Muscle of arm (tissue), 14 donors: ENCODE measurements around the gene ACP7. TPM values are rescaled to one million over a fixed set of nuclear protein-coding genes. Genes with fewer than 3 reads are reported as not detected.
"Not testable (repeated sequence)": the region's sequence is repeated elsewhere in the genome, so short reads cannot be mapped to it uniquely, and the experiment has no call there.

ENCODE experiments used
- DNase-seq: peaks from one replicate; pipeline ENCODE4 v3.0.0-alpha.2; 2013
- long read RNA-seq, 11 donors: transcript quantifications; one replicate each; lab custom pipeline, GENCODE V29; 2026
- polyA plus RNA-seq, 12 donors: library from polyadenylated mRNA; unstranded; fragments of 120-200 nt; gene quantifications; one replicate each; pipeline ENCODE4 v1.2.1, GENCODE V29; 2013; ENCODE audit not compliant: insufficient read length in 12 of 12

ACP7 gene, protein sequence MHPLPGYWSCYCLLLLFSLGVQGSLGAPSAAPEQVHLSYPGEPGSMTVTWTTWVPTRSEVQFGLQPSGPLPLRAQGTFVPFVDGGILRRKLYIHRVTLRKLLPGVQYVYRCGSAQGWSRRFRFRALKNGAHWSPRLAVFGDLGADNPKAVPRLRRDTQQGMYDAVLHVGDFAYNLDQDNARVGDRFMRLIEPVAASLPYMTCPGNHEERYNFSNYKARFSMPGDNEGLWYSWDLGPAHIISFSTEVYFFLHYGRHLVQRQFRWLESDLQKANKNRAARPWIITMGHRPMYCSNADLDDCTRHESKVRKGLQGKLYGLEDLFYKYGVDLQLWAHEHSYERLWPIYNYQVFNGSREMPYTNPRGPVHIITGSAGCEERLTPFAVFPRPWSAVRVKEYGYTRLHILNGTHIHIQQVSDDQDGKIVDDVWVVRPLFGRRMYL
- under 1 TPM in 9 of 12 donors, not detected in 3; 0.07 to 0.30 (median 0.13) TPM for polyA plus RNA-seq
- long read RNA-seq, donor 1: 0 reads
- long read RNA-seq, donor 2: 0 reads
- long read RNA-seq, donor 3: 0 reads
- long read RNA-seq, donor 4: 0 reads
- long read RNA-seq, donor 5: 0 reads
- long read RNA-seq, donor 6: 0 reads
- long read RNA-seq, donor 7: 0 reads
- long read RNA-seq, donor 8: 0 reads
- long read RNA-seq, donor 9: 0 reads
- long read RNA-seq, donor 10: 0 reads
- long read RNA-seq, donor 11: 0 reads

DNA sequence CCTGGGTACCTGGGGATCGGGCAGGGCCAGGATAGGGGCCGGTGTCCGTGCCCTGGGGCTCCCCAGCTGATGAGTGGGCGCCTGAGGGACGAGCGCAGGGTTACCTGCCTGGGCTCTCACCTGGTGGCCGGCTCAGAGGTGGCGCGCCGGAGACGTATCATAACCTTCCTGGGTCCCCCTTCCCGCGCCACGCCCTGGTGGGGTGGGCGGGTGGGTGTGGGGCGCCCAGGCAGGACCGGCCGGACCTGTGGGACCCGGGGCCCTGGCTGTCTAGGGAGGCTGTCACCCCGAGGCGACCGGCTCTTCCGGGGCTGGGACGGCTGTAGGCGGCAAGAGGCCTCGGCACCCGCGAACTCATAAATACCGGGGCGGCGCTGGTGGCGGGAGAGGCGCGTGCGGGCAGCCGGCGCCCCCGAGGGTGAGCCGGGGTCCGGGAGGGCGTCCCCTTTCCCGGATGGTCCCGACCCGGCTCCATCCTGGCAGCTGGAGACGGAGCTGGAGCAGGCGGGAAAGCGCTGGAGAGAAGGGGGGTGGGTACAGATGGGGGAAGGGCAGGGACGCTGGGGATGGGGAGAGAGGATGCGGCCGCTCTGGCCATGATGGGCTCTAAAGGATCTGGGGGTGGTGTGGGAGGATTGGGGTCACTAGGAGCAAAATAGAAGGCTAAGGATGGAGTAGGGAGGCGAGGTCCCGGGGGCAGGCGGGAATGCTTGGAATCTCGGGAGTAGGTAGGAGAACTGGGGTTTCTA is at the start of gene ACP7:
Gene ACP7 (plus strand): TSS at position 386 of the 749 bp plus-strand sequence. CDS start 902 bp downstream, outside the sequence.
- no peak for DNase-seq

DNA sequence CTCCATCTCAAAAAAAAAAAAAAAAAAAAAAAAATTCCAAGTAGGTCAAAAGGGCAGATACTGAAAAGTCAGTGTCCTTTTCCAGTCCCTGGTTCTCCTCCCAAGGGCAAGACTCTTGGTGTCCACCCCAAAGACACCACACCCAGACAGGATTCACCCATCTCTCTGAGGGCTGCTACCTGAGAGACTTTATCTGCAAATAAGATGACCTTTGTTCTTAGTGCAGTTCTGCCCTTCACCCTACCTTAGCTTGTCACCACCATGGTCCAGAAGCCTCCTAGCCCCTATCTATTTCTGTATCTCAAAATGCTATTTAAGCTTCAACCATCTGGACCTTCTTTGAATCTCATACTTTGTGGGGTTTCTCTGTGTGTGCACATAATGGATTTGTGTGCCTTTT is 47.6 kb upstream of the ACP7 start:
- DNase-seq: no peak

DNA sequence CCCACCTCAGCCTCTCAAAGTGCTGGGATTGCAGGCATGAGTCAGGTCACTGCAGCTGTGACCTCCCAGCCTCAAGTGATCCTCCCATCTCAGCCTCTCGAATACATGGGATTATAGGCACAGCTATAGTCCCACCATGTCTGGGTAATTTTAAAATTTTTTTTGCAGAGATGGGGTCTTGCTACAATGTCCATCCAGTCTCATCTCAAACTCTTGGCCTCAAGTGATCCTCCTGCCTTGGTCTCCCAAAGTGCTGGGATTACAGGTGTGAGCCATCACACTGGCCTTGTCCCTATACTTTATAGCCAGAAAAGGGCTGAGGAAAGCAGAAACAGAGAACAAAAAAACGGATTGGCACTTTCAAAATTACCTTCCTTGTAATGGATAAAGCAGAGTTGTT is 47.0 kb upstream of the ACP7 start:
- no peak for DNase-seq

DNA sequence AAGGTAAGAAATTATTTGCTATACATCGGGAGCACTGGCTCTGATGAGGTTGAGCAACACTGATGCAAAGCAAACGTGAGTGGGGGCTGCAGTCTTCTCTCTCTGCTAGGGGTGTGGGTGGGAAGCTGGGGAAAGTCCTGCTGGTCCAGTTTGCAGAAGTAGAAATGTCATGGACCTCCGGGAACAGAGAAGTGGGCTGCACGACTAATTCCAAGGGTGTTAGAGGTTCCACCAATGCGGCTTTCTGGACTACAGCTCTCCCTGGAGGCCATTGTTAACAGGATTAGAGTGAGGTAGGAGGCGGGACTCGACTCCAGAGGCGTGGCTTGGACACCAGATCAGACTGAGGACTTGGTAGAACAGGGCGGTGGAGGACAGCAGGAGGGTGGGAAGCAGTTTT is 46.1 kb upstream of the ACP7 start:
- DNase-seq: no peak

DNA sequence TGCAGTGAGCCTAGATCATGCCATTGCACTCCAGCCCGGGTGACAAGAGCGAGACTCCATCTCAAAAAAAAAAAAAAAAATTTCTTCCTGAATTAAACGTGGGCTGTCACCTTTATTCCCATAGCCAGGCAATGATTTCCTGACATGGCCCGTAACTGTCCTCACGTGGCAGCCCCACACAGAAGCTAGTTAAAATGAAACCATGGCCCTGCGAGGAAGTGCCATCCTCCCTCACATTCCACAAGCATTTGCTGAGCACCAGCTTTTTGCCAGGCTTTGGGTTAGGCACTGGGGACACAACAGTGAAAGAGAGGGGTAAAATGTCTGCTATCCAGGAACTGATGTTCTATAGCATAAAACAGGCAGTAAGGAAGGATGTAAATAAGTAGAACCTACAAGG is 38.7 kb upstream of the ACP7 start:
- no peak for DNase-seq

DNA sequence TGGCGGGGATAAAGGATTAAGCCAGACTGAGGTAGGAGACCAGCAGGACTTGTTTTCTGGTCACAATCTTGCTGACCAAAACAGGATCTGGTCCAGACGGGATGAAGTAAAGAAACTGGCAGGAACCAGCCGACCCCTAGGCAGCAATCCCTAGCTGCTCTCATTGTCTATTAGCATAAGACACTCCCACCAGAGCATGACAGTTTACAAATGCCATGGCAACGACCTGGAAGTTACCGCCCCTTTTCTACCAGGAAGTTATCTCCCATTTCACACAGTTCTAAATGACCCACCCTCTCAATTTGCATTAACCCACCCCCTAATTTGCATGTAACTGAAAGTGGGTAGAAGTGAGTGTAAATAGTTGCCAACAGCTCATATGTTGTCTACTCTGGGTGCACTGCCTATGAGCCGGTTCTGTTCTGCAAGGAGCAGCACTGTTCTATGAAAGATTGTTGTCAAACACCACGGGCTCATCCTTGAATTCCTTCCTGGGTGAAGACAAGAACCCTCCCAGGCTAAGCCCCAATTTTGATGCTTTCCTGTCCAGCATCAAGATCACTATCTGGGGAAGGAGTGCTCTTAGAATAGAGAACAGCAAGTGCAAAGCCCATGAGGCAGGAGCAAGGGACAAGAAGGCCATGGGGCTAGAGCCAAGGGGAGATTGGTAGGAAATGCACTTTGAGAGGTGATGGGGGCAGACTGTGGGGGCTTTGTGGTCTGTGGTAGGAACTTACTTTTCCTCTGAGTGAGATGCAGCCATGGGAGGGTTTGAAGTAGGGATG is 37.9 kb upstream of the ACP7 start:
- no peak for DNase-seq

DNA sequence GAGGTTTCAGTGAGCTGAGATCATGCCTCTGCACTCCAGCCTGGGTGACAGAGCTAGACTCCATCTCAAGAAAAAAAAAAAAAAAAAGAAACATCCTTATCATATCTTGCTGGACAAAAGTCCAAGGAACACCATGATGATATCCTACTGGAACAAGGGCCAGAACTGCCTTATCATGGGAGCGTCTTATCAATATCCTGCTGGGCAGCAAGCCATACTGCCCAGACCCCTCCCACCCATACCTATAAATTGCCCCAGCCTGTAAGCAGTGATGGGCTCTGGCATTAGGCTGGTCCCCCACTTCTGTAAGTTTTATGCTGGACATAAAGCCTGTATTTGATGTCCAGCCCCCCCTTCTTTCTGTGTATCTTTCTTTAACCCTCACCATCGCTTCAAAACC is 37.1 kb upstream of the ACP7 start:
- no peak for DNase-seq

DNA sequence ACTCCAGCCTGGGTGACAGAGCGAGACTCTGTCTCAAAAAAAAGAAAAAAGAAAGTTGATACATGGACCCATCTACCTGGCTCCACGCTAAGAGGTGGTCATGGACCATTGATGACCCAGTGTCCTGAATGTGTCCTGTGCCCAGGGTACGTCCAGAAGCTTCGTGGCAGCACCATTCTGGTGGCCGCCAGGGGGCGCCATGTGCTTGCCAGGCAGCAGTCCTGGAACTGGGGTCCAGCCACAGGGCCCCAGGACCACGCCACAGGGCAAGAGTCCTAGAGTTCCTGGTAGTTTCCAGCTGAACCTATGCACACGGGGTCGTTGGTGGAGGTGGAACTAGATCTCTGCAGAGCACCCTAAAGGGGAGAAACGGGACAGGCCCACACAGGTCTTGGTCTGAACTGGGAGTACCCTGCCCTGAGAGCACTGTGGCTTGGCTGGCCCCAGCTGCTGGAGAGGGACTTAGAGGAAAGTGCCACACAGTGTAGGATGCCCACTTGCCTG is 31.9 kb upstream of the ACP7 start:
- peak; percentile 27 for DNase-seq

DNA sequence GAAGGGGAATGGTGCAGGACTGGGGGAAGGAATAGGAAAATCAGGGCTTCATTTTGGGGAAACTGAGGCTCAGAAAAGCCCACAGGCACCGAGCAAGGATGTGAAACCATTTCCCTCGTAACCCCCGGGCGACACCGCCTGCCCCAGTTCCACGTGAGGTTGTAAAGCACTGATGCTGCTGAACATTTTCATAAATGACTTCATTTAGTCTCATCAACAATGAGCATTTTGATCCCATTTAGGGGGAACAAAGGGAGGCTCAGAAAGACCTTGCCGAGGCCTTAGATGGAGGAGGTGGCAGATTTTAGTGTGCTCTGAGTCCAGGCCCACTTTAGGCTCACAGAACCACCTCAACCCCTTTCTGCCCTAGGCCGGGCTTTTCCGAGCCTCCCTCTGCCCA is 31.3 kb upstream of the ACP7 start:
- DNase-seq: no peak

DNA sequence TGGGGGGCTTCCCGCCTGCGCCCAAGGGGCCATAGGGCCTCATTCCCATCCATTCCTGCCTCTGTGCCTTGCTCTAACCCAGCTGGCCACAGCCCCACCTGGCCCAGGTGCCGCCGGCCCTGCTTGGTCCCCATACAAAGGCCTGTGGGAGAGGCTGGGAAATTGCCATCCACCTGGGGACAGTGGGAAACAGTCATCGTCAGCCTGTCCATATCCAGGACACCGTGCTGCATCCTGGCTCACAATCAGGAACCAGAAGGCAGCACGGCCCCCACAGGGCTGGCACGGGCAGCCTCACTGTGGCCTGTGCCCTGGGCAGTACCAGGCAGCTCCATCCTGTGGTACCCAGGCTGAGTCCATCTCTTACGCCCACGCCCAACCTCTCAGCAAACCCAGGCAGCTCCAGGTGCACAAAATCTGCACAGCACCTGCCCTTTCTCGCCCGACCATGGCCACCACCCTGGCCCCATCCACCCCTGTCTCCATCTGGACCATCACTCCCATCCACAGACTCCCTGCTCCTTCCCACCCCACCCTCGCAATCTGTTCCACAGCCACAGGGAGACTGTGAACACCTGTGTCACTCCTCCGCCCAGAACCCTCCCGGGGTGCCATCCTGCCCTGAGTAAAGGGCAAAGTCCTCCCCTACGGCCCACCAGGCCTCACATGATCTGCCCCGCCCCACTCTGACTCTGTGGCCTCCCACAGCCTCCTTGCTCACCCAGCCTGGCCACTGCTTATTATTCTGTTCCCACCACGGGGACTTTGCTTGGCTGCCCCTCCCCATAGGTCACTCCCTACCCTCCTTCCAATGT is 30.7 kb upstream of the ACP7 start:
- no peak for DNase-seq

DNA sequence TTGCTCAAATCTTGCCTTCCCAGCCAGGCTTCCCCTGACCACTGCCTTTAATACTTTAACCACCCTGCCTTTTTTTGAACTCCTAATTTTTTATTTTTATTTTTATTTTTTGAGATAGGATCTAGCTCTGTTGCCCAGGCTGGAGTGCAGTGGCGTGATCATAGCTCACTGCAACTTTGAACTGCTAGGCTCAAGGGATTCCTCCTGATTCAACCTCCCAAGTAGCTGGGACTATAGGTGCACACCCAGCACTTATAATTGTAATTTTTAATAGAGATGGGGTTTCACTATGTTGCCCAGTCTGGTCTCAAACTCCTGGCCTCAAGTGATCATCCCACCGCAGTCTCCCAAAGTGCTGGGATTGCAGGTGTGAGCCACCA is 30.1 kb upstream of the ACP7 start:
- no peak for DNase-seq

DNA sequence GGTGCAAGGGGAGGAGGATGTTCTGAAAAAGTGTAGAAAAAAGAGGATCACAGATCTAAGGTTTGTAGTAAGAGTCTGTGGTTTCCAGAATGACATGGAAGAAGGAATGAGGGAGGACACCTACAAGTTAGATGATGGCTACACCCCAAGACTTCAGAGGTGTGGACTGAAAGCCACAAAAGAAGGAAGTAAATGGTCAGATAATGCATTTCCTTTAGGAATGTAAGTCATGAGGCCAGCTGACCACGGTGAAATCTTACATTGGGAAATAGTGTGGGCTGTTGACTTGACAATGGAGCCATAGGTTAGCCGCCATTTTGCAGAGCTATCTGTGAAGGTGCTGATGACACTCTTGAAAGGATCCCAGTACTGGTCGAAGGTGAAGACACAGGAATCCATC is 26.6 kb upstream of the ACP7 start:
- DNase-seq: no peak

DNA sequence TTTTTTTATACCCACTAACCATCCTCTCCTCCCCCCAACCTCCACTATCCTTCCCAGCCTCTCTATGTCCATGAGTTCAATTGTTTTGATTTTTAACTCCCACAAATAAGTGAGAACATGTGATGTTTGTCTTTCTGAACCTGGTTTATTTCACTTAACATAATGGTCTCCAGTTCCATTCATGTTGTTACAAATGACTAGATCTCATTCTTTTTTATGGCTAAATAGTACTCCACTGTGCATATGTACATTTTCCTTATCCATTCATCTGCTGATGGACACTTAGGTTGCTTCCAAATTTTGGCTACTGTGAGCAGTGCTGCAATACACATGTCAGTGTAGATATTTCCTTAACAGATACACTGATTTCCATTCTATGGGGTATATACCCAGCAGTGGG is 24.9 kb upstream of the ACP7 start:
- no peak for DNase-seq

DNA sequence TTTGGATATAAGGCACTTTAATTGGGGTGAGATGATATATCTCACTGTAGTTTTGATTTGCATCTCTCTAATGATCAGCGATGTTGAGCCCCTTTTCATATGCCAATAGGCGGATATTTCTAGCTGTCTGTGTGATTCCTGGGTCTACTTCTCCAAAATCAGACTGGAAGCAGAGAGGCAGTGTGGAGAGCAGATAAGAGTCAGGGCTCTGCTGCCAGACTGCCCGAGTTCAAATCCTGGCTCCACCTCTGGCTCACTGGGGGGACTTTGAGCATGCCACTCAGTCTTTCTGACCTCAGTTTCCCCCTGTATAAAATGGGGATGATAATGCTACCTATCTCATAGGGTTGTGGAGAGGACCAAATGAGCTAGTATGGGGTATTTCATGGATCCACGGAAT is 24.0 kb upstream of the ACP7 start:
- no peak for DNase-seq

DNA sequence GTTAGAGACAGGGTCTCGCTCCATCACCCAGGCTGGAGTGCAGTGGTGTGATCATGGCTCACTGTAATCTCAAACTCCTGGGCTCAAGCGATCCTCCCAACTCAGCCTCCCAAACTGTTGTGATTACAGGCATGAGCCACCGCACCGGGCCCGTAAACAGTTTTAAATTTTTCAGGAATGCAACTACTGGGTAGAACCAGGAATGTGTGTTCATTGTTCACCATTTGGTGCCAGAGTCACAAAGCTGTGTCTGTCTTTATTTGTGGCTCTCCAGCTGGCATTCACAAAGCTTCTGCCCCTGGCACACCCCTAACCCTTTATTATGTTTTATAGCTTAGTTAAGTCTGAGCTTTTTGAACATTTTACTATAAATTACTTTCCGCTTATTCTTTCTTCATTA is 19.8 kb upstream of the ACP7 start:
- DNase-seq: no peak

DNA sequence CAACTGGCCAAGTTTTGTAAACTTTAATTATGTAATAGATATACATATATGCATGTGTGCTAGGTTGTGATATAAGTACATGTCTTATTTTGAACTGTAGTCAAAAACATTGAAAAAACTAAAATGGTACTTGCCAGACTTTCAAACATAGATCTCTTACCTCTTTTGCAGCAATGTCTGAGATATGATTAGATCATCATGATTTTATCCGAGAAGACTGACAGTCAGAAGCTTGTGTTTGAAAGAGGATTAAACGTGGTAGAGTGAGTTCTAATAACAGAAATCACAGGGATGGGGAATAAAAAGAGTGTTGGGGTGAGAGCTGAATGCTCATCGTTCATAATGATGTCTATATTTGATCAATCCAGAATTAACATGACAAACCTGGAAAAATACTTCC is 18.2 kb upstream of the ACP7 start:
- no peak for DNase-seq

DNA sequence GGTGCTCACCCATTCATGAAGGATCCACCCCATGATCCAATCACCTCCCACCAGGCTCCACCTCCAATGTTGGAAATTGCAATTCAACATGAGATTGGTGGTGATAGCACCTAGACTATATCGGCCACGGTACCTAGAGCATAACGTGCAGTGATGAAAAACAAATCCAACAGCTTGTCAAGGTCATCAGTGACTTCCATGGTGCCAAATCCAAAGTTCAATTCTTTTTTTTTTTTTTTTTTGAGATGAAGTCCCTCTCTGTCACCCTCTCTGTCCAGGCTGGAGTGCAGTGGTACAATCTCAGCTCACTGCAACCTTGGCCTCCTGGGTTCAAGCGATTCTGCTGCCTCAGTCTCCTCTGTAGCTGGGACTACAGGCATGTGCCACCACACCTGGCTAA is 17.1 kb upstream of the ACP7 start:
- DNase-seq: no peak

DNA sequence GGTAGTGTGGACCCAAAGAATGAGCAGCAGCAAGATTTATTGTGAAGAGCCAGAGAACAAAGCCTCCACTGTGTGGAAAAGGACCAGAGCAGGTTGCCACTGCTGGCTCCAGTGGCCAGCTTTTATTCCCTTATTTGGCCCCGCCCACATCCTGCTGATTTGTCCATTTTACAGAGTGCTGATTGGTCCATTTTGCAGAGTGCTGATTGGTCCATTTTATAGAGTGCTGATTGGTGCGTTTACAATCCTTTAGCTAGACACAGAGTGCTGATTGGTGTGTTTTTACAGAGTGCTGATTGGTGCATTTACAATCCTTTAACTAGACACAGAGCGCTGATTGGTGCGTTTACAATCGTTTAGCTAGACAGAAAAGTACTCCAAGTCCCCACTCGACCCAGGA is 15.9 kb upstream of the ACP7 start:
- not testable (repeated sequence) for DNase-seq

DNA sequence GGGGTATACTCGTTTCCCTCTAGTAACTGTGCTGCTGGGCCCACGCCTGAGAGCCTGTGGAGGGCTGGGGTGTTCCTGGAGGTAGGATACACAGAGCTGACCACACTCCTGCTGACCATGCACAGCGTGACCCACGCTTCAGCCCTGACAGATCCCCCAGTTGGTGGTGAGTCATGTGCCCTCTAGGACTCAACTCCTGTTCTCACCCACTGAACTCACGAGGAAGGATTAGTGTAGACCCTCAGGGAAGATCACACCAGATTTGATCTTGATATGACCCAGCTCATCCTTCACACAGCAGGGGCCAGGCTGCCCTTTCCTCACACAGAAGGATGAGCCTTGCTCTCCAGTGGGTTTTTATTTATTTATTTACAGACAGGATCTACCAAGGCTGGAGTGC is 13.3 kb upstream of the ACP7 start:
- DNase-seq: no peak

DNA sequence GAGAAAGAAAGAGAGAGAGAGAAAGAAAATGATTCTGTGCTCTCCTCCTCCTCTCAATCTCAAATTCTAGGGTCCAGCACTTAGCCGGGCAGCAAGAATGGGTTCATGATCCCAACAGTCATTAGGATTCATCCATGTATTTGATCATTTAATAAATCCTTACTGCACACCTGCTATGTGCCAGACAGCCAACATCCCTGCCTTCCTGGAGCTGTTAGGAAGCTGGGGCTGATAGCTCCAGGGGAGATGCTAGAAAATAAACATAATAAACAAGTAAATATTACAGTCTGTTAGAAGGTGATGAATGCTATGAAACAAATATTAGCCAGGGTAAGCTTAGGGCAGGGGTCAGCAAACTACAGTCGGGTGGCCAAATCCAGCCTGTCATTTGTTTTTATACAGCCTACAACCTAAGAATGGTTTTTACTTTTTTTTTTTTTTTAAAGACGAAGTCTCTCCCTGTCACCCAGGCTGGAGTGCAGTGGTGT is 9.9 kb upstream of the ACP7 start:
- no peak for DNase-seq

DNA sequence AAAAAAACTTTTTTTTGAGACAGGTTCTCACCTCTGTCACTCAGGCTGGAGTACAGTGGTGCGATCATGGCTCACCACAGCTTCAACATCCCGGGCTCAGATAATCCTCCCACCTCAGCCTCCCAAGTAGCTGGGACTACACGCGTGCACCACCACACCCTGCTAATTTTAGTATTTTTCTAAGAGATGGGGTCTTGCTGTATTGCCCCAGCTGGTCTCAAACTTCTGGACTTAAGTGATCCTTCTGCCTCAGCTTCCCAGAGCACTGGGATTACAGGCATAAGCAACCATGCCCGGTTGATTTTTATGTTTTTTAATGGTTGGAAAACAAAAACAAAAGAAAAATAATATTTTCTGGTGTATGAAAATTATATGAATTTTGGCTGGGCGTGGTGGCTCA is 9.2 kb upstream of the ACP7 start:
- no peak for DNase-seq
